Mucosa of descending colon (tissue), 3 donors: ENCODE results near the gene KCNG2. TPM values are rescaled to one million over a fixed set of nuclear protein-coding genes. Genes with fewer than 3 reads are reported as not detected.

Experiments used
- ATAC-seq: fragments of 200-7000 bp; cut with Tn5 transposase; one replicate; pipeline ENCODE4 v1.9.1; 2020; ENCODE audit warnings: mild to moderate bottlenecking, moderate library complexity
- DNase-seq, 3 donors: peaks; one replicate each; pipeline ENCODE4 v3.0.0-alpha.2; 2020
- H3K36me3 ChIP-seq: fragments of 200-600 bp; one replicate; pipeline ENCODE4 v1.8.0; 2021; ENCODE audit warnings: low read depth, mild to moderate bottlenecking
- H3K4me1 ChIP-seq: fragments of 200-600 bp; one replicate; pipeline ENCODE4 v1.8.0; 2021; ENCODE audit warnings: low read depth, mild to moderate bottlenecking
- H3K4me3 ChIP-seq: fragments of 200-600 bp; one replicate; pipeline ENCODE4 v1.8.0; 2021; ENCODE audit warnings: mild to moderate bottlenecking
- H3K9me3 ChIP-seq: fragments of 200-600 bp; one replicate; pipeline ENCODE4 v1.8.0; 2021; ENCODE audit warnings: mild to moderate bottlenecking
- intact Hi-C, 2 donors: fragments of 100-400 bp; cut with DNase I in 1 of 2; cut with micrococcal nuclease in 1 of 2; formaldehyde crosslinking; loops; one replicate each; pipeline versions ENCODE4 v1.11.0 to v1.11.1; 2022; cut with DNase I, micrococcal nuclease
- total RNA-seq, 3 donors: library from RNA; stranded (reverse); fragmentation: NEBNext Ultra II Directional in 2 of 3; extraction: Animal tissue kit (Norgen Biotek cat#: 25700) in 2 of 3; gene quantifications; one replicate each; pipeline versions ENCODE4 v1.2.1 to v1.2.4, GENCODE V29; 2021 to 2023
- TF ChIP-seq, protein P1 (sequence below): fragments of 200-600 bp; IDR thresholded peaks from one replicate; pipeline ENCODE4 v1.8.0; 2022; ENCODE audit warnings: antibody characterized with exemption, mild to moderate bottlenecking
- donor health status: DM: no; HTN: no; CAD: no; lungs with moderate emphysema.
- donor health status: DM: no; HTN: no; CAD: no.
- donor health status: DM: no; HTN: yes; CAD: no.

KCNG2 gene
- total RNA-seq, 3 donors from 2014 or later, result 0.19 TPM; not detected in 2

- Histone ChIP-seq H3K4me1 (no peaks in the 10 kb centered on the region), H3K36me3 (no peaks in the 10 kb centered on the region), H3K9me3 (no peaks in the 10 kb centered on the region), H3K4me3 (no peak overlapping the region)
- TF ChIP-seq, protein P1, sequence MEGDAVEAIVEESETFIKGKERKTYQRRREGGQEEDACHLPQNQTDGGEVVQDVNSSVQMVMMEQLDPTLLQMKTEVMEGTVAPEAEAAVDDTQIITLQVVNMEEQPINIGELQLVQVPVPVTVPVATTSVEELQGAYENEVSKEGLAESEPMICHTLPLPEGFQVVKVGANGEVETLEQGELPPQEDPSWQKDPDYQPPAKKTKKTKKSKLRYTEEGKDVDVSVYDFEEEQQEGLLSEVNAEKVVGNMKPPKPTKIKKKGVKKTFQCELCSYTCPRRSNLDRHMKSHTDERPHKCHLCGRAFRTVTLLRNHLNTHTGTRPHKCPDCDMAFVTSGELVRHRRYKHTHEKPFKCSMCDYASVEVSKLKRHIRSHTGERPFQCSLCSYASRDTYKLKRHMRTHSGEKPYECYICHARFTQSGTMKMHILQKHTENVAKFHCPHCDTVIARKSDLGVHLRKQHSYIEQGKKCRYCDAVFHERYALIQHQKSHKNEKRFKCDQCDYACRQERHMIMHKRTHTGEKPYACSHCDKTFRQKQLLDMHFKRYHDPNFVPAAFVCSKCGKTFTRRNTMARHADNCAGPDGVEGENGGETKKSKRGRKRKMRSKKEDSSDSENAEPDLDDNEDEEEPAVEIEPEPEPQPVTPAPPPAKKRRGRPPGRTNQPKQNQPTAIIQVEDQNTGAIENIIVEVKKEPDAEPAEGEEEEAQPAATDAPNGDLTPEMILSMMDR, result no peak
- ATAC-seq, result peak; percentile 9
- DNase-seq, result peak in 1 of 3 donors; percentile 49
- intact Hi-C loops, result no loop called here
Observed at GRCh38 chr18:79784965-79785770, 12.6 kb upstream of the KCNG2 start.

GRCh38 chr18:79785831-79786230, 11.9 kb upstream of the KCNG2 start:
- intact Hi-C loops, result no loop called here
- ATAC-seq (no peak), DNase-seq (no peak)
- no peaks in the 10 kb centered on the region for H3K9me3 ChIP-seq
- TF ChIP-seq, protein P1, result no peak
- no peak overlapping the region for H3K4me3 ChIP-seq
- H3K4me1 ChIP-seq, result no peaks in the 10 kb centered on the region
- no peaks in the 10 kb centered on the region for H3K36me3 ChIP-seq

DNA sequence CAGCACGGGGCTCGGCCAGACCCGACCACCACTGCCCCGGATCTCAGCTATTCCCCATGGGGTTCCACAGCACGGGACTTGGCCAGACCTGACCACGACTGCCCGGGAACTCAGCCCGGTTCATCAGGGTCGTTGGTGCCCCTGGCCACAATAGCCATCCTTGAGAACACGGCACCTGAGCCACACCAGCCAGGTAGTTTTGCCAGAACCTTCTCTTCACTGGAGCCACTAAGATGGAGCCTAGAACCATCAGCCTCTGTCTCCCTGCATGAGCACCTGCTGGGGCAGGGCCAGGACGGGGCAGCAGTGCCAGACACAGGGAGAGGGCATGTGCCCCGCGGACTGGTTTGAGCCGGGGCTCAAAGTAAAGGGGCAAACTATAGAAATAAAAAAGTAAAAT, 11.4 kb upstream of the KCNG2 start:
- intact Hi-C loops, result no loop called here
- Histone ChIP-seq H3K36me3 (no peaks in the 10 kb centered on the region), H3K4me1 (no peaks in the 10 kb centered on the region), H3K9me3 (no peaks in the 10 kb centered on the region), H3K4me3 (no peak overlapping the region)
- no peak for ATAC-seq
- no peak for DNase-seq
- TF ChIP-seq, protein P1, result no peak

- DNase-seq, result peak in 1 of 3 donors; percentile 23
- H3K9me3 ChIP-seq, result no peaks in the 10 kb centered on the region
- H3K4me1 ChIP-seq, result no peaks in the 10 kb centered on the region
- TF ChIP-seq, protein P1, result no peak
- H3K4me3 ChIP-seq, result no peak overlapping the region
- ATAC-seq, result no peak
- intact Hi-C loops, result no loop called here
- H3K36me3 ChIP-seq, result no peaks in the 10 kb centered on the region
Observed at GRCh38 chr18:79786786-79787526, 10.8 kb upstream of the KCNG2 start.

- TF ChIP-seq, protein P1, result no peak
- Histone ChIP-seq H3K4me3 (no peak overlapping the region), H3K4me1 (no peaks in the 10 kb centered on the region), H3K36me3 (no peaks in the 10 kb centered on the region), H3K9me3 (no peaks in the 10 kb centered on the region)
- ATAC-seq (no peak), DNase-seq (no peak)
- intact Hi-C loops, result no loop called here
Observed at GRCh38 chr18:79787527-79787864, 10.2 kb upstream of the KCNG2 start.
